Esophagus muscularis mucosa (tissue), 3 donors: ENCODE results near the gene TENT5C.

ENCODE experiments used
- POLR2A ChIP-seq: fragments of 450-650 bp; IDR thresholded peaks from one replicate; pipeline ENCODE4 v1.6.1; 2017; ENCODE audit warnings: antibody characterized with exemption, moderate library complexity, mild to moderate bottlenecking, low read depth
- TF ChIP-seq, protein P1 (sequence below), 3 experiments: fragments of 200-600 bp in 2 of 3; fragments of 450-650 bp in 1 of 3; sonication (generic) in 2 of 3; IDR thresholded peaks; one replicate each; pipeline ENCODE4 v1.5.1; 2017 to 2019; ENCODE audit warnings: antibody characterized with exemption in 3 of 3, mild to moderate bottlenecking in 2 of 3, moderate library complexity in 1 of 3

DNA sequence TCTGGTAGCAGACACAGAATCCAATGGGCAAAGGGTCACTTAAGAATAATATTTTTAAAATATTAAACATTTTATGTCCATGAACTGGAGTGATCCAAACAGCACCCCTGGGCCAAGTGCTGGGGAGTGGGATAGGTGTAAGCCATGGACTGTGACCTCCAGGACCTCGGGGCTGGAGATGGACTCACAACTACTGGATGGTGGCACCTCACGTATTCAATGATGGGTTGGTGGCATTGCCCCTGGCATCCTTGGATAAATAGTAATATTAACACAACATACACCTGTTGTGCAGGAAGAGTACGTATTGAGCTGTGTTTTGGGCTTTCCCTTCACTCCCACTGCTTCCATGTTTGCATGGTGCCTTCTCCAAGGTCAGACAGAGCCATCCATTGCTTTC lies 39.3 kb upstream of the TENT5C start:
- TF ChIP-seq POLR2A: no peak
- TF ChIP-seq, protein P1, sequence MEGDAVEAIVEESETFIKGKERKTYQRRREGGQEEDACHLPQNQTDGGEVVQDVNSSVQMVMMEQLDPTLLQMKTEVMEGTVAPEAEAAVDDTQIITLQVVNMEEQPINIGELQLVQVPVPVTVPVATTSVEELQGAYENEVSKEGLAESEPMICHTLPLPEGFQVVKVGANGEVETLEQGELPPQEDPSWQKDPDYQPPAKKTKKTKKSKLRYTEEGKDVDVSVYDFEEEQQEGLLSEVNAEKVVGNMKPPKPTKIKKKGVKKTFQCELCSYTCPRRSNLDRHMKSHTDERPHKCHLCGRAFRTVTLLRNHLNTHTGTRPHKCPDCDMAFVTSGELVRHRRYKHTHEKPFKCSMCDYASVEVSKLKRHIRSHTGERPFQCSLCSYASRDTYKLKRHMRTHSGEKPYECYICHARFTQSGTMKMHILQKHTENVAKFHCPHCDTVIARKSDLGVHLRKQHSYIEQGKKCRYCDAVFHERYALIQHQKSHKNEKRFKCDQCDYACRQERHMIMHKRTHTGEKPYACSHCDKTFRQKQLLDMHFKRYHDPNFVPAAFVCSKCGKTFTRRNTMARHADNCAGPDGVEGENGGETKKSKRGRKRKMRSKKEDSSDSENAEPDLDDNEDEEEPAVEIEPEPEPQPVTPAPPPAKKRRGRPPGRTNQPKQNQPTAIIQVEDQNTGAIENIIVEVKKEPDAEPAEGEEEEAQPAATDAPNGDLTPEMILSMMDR (IDR thresholded peaks at IDR 0.05): no peak
